ENCODE results near the gene TOR1A. TPM values are rescaled to one million over a fixed set of nuclear protein-coding genes. Genes with fewer than 3 reads are reported as not detected.

Gene TOR1A
- polyA plus RNA-seq, 1 experiment: 78.8 TPM

- Histone ChIP-seq H3K36me3 (ENCODE audit: control insufficient read depth, insufficient read depth, low read length) (peaks cover 15% of the 10 kb centered on the region), H3K27me3 (ENCODE audit: control insufficient read depth, insufficient read depth, low read length) (no peaks in the 10 kb centered on the region), H3K4me3 (ENCODE audit: low read depth, low read length) (no peak overlapping the region)
- POLR2A ChIA-PET: interaction anchor here (0.7 kb wide), 1 partner anchor 783 kb away, joined by 3 read pairs; the partner anchor contains the start of gene SH3GLB2
- CTCF ChIA-PET: interaction anchor here (0.7 to 2.3 kb wide), 3 partner anchors 8 to 168 kb away, joined by 3 to 7 read pairs (median 3); no protein-coding TSS in a partner anchor
- TF ChIP-seq, protein P1, sequence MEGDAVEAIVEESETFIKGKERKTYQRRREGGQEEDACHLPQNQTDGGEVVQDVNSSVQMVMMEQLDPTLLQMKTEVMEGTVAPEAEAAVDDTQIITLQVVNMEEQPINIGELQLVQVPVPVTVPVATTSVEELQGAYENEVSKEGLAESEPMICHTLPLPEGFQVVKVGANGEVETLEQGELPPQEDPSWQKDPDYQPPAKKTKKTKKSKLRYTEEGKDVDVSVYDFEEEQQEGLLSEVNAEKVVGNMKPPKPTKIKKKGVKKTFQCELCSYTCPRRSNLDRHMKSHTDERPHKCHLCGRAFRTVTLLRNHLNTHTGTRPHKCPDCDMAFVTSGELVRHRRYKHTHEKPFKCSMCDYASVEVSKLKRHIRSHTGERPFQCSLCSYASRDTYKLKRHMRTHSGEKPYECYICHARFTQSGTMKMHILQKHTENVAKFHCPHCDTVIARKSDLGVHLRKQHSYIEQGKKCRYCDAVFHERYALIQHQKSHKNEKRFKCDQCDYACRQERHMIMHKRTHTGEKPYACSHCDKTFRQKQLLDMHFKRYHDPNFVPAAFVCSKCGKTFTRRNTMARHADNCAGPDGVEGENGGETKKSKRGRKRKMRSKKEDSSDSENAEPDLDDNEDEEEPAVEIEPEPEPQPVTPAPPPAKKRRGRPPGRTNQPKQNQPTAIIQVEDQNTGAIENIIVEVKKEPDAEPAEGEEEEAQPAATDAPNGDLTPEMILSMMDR (IDR thresholded peaks at IDR 0.05; ENCODE audit: insufficient read depth, low read depth, low read length): no peak
- no peak for DNase-seq (ENCODE audit: low read depth)
Observed at GRCh38 chr9:129810788-129811187, 13.1 kb downstream of the TOR1A start.

DNA sequence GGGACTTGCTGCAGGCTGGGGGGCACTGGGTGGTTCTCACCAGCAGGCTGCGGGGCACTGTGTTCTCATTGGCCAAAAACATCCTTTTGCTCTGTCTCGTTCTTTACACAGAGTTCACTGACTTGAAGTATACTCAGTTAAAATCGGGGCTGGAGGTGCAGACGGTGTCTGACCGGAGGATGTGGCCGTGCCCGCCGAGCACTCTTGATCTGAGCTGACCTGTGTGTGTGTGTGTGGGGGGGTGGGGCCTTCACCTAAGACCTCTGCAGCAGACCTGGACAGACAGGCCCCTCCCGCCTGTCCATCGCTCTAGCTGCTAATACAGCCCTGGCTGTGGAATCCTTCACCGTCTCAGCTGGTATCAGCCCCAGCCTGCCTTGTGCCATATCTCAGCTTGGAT, 13.8 kb downstream of the TOR1A start:
- CTCF ChIA-PET: interaction anchor here (1.3 to 2.3 kb wide), 2 partner anchors 8 to 84 kb away, joined by 3 to 7 read pairs; no protein-coding TSS in a partner anchor
- POLR2A ChIA-PET: no interaction called here

DNA sequence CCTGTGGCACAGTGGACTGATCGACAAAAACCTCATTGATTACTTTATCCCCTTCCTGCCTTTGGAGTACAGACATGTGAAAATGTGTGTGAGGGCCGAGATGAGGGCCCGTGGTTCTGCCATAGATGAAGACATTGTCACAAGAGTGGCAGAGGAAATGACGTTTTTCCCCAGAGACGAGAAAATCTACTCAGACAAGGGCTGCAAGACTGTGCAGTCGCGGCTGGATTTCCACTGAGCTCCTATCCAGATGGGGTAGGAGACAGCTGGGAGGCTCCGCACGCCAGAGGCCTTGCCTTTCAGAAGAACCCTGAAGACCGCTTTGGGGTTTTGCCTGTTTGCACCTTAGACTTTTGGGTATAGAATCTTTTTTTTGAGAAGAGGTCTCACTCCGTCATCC, 14.6 kb downstream of the TOR1A start:
- CTCF ChIA-PET: interaction anchor here (1.3 to 2.3 kb wide), 2 partner anchors 9 to 83 kb away, joined by 3 to 7 read pairs; no protein-coding TSS in a partner anchor
- TF ChIP-seq, protein P1 (IDR thresholded peaks at IDR 0.05; ENCODE audit: insufficient read depth, low read depth, low read length): no peak
- peaks cover 13% of the 10 kb centered on the region for H3K36me3 ChIP-seq (ENCODE audit: control insufficient read depth, insufficient read depth, low read length)

More for the DNA sequence above, 13.8 kb downstream of the TOR1A start:
- H3K27me3 ChIP-seq (ENCODE audit: control insufficient read depth, insufficient read depth, low read length): no peaks in the 10 kb centered on the region
- H3K36me3 ChIP-seq (ENCODE audit: control insufficient read depth, insufficient read depth, low read length): peaks cover 15% of the 10 kb centered on the region
- H3K4me3 ChIP-seq (ENCODE audit: low read depth, low read length): no peak overlapping the region
- no peak for DNase-seq (ENCODE audit: low read depth)
- TF ChIP-seq, protein P1 (IDR thresholded peaks at IDR 0.05; ENCODE audit: insufficient read depth, low read depth, low read length): no peak

DNA sequence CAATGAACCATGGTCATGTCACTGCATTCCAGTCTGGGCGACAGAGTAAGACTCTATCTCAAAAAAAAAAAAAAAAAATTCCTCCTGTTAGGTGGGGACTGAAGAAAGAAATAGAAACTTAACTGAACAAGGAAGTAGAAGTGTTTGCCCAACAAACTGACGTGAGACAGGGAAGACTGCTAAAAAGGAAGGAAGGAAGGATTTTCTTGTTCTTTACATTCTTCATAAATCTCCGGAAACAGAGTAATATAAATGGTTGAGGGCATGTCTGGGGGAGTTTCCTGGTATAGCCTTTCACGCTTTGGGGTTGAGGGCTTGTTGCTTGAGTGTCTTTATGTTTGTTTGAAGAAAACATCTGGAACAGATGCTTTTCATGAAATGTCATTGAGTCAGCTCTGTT, 17.9 kb downstream of the TOR1A start:
- CTCF ChIA-PET: no interaction called here

More for the DNA sequence above, 14.6 kb downstream of the TOR1A start:
- no peak for DNase-seq (ENCODE audit: low read depth)
- Histone ChIP-seq H3K27me3 (ENCODE audit: control insufficient read depth, insufficient read depth, low read length) (no peaks in the 10 kb centered on the region), H3K4me3 (ENCODE audit: low read depth, low read length) (no peak overlapping the region)
- POLR2A ChIA-PET: no interaction called here

GRCh38 chr9:129803676-129804060, 20.3 kb downstream of the TOR1A start:
- ChIA-PET POLR2A (interaction anchor here (0.6 kb wide), 1 partner anchor 54 kb away, joined by 3 read pairs; no protein-coding TSS in a partner anchor), CTCF (no interaction called here)
- TF ChIP-seq, protein P1 (IDR thresholded peaks at IDR 0.05; ENCODE audit: insufficient read depth, low read depth, low read length): no peak
- H3K36me3 ChIP-seq (ENCODE audit: control insufficient read depth, insufficient read depth, low read length): peaks cover 2% of the 10 kb centered on the region
- no peaks in the 10 kb centered on the region for H3K27me3 ChIP-seq (ENCODE audit: control insufficient read depth, insufficient read depth, low read length)
- DNase-seq (ENCODE audit: low read depth): no peak
- H3K4me3 ChIP-seq (ENCODE audit: low read depth, low read length): peak overlapping the region; percentile 79

More for the DNA sequence above, 17.9 kb downstream of the TOR1A start:
- no peaks in the 10 kb centered on the region for H3K27me3 ChIP-seq (ENCODE audit: control insufficient read depth, insufficient read depth, low read length)
- TF ChIP-seq, protein P1 (IDR thresholded peaks at IDR 0.05; ENCODE audit: insufficient read depth, low read depth, low read length): no peak
- H3K4me3 ChIP-seq (ENCODE audit: low read depth, low read length): no peak overlapping the region
- peaks cover 7% of the 10 kb centered on the region for H3K36me3 ChIP-seq (ENCODE audit: control insufficient read depth, insufficient read depth, low read length)
- POLR2A ChIA-PET: interaction anchor here (0.5 kb wide), 1 partner anchor 228 kb away, joined by 5 read pairs; no protein-coding TSS in a partner anchor
- no peak for DNase-seq (ENCODE audit: low read depth)

Data from BJ (cell line).